WTC11 (cell line): ENCODE data around the gene COX10.

ENCODE experiments used
- CTCF ChIP-seq: fragments of 200-600 bp; IDR thresholded peaks from 2 replicates; pipeline ENCODE4 v1.8.0; 2022; ENCODE audit warnings: antibody characterized with exemption
- KAT7 ChIP-seq: sonication (generic); formaldehyde crosslinking; IDR thresholded peaks from 2 replicates; pipeline ENCODE4 v1.8.1; 2023; ENCODE audit warnings: missing genetic modification reagents, mild to moderate bottlenecking, borderline replicate concordance
- SP1 ChIP-seq: sonication (generic); formaldehyde crosslinking; conservative IDR thresholded peaks from 2 replicates; pipeline ENCODE4 v1.8.1; 2022; ENCODE audit warnings: missing genetic modification reagents
- STAT6 ChIP-seq: sonication (generic); formaldehyde crosslinking; conservative IDR thresholded peaks from 2 replicates; pipeline ENCODE4 v1.8.1; 2023; ENCODE audit warnings: mild to moderate bottlenecking, low read depth, missing genetic modification reagents, moderate library complexity
- USF2 ChIP-seq: sonication (generic); formaldehyde crosslinking; IDR thresholded peaks from 2 replicates; pipeline ENCODE4 v1.8.1; 2023; ENCODE audit warnings: mild to moderate bottlenecking, missing genetic modification reagents, moderate library complexity

- no peak for TF ChIP-seq KAT7 (CRISPR knock-in tag)
- no peak for TF ChIP-seq CTCF
- no peak for TF ChIP-seq USF2 (CRISPR knock-in tag)
- TF ChIP-seq STAT6 (CRISPR knock-in tag): no peak
- TF ChIP-seq SP1 (CRISPR knock-in tag): no peak
Measured at GRCh38 chr17:14211246-14211645, 141.9 kb downstream of the COX10 start.
